Spleen (tissue), 7 donors: Measurements from ENCODE around the gene DCAF8.

Experiments used
- POLR2AphosphoS5 ChIP-seq, 3 donors: sonication (generic); formaldehyde crosslinking; IDR thresholded peaks; one replicate each; pipeline ENCODE4 v1.5.1; 2017; ENCODE audit warnings: antibody characterized with exemption in 3 of 3
- TF ChIP-seq, protein P1 (sequence below), 11 experiments: fragments of 200-600 bp in 7 of 11; fragments of 450-650 bp in 4 of 11; sonication (generic) in 4 of 11; IDR thresholded peaks in 8 of 11; conservative IDR thresholded peaks in 3 of 11; 1 replicate in 7 of 11; 2 replicates in 4 of 11; pipeline versions ENCODE4 v1.4.0 to v1.8.0; 2016 to 2021; ENCODE audit warnings: antibody characterized with exemption in 11 of 11, inconsistent platforms in 4 of 11, mild to moderate bottlenecking in 1 of 11
- donor health status: DM: no; HTN: no; CAD: no; lungs with moderate emphysema.
- donor health status: DM: no; HTN: no; CAD: no.
- donor health status: DM: no; HTN: no; CAD: no.

DNA sequence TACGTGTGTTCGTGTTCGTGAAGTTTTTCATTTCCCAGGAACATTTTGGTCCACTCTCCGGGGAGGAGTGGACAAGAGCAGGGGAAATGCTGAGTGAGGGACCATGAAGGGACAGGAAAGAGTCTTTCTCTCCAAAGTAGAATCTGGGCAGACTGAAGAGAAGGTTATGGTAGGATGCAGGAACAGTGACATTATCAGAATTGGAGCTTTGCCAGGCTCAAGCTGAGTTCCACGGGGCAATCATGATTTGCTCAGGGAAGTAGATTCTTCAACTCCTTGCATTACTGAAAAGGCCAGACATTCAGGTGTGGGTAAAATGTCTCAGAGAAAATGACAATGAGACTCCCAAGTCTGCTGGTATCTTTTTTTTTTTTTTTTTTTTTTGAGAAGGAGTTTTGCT is 94.3 kb downstream of the DCAF8 start:
- TF ChIP-seq, protein P1, sequence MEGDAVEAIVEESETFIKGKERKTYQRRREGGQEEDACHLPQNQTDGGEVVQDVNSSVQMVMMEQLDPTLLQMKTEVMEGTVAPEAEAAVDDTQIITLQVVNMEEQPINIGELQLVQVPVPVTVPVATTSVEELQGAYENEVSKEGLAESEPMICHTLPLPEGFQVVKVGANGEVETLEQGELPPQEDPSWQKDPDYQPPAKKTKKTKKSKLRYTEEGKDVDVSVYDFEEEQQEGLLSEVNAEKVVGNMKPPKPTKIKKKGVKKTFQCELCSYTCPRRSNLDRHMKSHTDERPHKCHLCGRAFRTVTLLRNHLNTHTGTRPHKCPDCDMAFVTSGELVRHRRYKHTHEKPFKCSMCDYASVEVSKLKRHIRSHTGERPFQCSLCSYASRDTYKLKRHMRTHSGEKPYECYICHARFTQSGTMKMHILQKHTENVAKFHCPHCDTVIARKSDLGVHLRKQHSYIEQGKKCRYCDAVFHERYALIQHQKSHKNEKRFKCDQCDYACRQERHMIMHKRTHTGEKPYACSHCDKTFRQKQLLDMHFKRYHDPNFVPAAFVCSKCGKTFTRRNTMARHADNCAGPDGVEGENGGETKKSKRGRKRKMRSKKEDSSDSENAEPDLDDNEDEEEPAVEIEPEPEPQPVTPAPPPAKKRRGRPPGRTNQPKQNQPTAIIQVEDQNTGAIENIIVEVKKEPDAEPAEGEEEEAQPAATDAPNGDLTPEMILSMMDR (IDR thresholded peaks at IDR 0.05 in 8 of 11, conservative IDR thresholded peaks at IDR 0.05 in 3 of 11), result no peak
- no peak for TF ChIP-seq POLR2AphosphoS5 (IDR thresholded peaks at IDR 0.05)
